ENCODE results near the gene CORIN. TPM values are rescaled to one million over a fixed set of nuclear protein-coding genes. Genes with fewer than 3 reads are reported as not detected.
"Not testable (repeated sequence)": the region's sequence is repeated elsewhere in the genome, so short reads cannot be mapped to it uniquely, and the experiment has no call there.

Gene CORIN
- total RNA-seq, 1 donor from 2014 or later = 0.62 TPM

DNA sequence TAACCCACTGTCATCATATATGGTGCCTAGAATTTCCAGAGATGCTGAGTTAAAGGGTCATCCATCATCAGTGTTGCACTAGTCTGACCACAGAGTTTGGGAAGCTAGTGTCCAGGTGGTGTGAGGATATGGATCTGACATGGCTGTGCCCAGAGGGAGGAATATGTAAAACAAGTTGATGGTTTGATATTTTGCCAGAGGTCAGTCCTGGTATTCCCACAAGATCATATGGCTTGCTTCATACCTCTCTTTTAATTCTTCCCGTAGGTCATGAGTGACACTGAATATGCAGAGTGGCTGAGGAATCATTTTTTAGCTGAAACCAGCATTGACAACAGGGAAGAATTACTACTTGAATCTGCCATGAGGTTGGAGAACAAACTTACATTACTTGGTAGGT lies 277.2 kb downstream of the CORIN start:
- no peak for DNase-seq

DNA sequence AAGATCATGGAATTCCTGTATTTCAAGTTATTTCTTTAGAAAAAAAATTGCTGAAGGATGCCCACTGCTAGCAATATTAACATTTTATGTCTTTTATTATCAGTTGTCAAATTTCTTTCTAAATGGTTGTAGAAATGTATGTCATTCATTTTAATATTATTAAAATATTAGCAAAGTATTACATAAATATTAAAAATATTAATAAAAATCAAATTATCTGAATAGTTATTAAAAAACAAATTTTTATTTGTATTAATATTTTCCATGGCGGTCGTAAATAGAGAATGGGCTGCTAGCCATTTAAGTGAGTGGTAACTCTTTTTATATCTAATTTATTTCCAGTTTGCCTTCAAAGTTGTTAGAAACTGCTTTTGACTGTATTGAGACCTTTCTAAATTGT lies 280.6 kb downstream of the CORIN start:
- no peak for DNase-seq

DNA sequence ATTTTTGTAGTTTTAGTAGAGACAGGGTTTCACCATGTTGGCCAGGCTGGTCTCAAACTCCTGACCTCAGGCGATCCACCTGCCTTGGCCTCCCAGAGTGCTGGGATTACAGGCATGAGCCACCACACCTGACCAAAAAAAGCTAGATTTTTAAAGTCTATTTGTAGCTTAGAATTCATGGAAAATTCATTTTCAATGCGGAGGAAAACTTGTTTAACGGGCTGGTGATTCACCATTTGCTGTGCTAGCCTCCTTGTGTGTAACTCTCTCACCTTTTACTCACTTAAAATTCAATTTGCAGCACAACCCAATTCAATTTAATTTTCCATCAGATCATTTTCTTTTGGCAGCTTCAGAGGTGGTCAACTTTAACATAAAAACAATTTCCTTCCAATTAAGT lies 281.9 kb downstream of the CORIN start:
- not testable (repeated sequence) for DNase-seq

DNA sequence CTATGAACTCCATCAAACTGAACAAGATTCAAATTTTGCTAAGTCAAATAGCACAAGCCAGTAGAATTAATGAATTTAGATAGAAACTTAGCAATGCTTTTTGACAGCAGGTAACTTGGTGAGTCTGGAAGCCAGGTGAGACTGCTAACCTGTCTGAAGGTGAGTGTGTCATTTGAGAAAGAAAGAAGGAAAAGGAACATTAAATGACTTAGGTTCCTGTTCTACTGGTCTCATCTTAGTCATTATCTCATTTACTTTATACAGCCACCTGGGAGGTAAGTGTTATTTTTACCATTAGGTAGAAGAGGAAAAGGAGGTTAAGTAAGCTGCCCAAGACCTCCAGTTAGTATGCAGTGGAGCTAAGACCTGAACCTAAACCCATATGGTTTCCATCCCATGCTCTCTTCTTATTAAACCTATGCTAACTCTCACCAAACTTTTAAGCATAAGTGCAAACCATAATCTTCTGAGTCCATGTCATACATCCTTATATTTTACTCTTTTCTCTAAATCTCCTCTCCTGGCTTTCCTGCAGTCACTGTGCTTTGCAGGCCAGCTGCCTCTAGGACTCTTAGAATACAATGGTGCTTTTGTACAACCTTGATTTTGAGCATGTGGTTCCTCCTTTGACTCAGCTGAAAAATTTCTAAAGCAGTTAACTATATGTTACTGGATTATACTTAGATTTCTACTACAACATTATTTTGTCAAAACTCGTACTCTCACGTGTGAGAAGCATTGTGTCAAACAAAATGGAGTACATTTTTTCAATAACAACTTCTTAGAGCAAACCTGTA lies 284.3 kb downstream of the CORIN start:
- no peak for DNase-seq

DNA sequence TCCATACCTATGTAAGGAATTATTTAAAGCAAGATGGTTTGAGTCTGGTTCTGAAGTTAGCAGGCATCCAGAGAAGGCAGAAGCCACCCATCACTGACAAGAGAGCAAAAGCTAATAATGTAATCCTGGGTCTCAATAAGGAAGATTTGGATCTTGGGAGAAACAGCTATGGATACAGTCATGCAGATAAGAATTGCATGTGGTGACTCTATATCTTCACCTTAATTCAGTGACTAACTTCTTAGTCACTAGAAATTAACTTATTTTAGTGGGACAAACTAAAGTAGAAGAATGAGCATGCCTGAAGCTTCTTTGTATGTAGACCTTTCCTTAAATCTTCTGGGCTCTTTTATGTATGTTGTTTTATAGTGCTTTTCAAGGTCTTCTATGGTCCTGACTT lies 286.2 kb downstream of the CORIN start:
- no peak for DNase-seq

DNA sequence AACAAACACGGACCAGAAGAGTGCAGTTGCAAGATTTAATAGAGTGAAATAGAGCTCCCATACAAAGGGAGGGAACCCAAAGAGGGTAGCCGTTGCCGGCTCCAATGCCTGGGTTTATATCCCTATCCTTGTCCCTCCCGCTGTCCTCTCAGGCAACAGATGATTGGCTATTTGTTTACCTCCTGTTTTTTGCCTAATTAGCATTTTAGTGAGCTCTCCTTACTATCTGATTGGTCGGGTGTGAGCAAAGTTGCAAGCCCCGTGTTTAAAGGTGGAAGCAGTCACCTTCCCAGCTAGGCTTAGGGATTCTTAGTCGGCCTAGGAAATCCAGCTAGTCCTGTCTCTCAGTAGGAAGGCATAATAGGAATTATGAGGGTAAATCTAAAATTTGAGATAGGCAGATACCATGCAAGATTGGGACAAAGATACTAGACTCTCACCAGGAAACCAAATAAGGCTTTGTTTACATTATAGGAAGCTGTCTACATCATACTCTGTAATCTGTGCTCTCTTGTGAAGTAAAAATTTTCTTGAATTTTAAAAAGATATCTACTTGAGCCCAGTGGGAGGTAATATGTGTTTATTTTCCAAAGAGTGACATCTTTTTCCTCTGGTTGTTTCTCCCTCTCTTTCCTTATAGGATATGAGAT lies 286.8 kb downstream of the CORIN start:
- no peak for DNase-seq

DNA sequence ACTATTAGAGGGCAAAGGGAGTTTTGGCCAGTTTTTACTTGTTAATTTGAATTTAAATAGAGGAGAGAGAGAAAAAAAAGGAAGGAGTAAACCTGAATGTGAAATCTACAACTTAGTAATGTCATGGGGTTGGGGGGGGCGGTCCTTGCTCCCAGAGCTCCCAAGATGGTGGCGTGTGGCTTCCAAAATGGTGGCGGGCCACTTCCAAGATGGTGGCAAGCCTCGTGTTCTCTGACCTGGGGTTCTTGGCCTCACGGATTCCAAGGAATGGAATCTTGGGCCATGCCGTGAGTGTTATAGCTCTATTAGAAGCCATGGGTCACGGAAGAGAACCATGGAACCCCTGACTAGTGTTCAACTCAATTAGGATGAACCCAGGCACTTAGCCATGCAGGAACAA lies 287.5 kb downstream of the CORIN start:
- not testable (repeated sequence) for DNase-seq

Small RNAs within 50 kb of the gene (small RNA-seq; reads per million reads assigned to genes)
- gene MIR8053 = not detected

Other genes with a start within 250 kb of the CORIN start
- 17.5 TPM for gene NFXL1, start 76.5 kb upstream of the CORIN start, total RNA-seq
- gene CNGA1, start 178.6 kb upstream of the CORIN start, total RNA-seq = not detected
- 0.94 TPM for gene NIPAL1, start 178.7 kb upstream of the CORIN start, total RNA-seq